ENCODE measurements around the gene KCNK3.
"Not testable (repeated sequence)": the region's sequence is repeated elsewhere in the genome, so short reads cannot be mapped to it uniquely, and the experiment has no call there.

The KCNK3 gene

GRCh38 chr2:26692279-26692896 lies at the start of gene KCNK3:
KCNK3 (plus strand) TSS chr2:26692722; CDS start chr2:26692876, 154 bp downstream.
- no peak for FAIRE-seq
- no peak for DNase-seq (ENCODE audit: extremely low spot score, insufficient read length, low read depth)

- DNase-seq (ENCODE audit: extremely low spot score, insufficient read length, low read depth): no peak
- no peak for FAIRE-seq
Observed at GRCh38 chr2:26644188-26644835, 48.2 kb upstream of the KCNK3 start.

DNA sequence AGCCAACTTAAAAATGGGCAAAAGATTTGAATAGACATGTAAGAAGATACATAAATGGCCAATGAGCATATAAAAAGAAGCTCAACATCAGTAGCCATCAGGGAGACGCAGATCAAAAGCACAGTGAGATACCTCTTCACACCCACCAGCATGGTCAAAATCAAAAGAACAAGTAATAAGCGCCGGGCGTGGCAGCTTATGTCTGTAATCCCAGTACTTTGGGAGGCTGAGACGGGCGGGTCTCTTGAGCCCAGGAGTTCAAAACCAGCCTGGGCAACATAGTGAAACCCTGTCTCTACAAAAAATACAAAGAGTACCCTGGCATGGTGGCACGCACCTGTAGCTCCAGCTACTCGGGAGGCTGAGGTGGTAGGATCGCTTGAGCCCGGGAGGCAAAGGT lies 46.8 kb upstream of the KCNK3 start:
- DNase-seq (ENCODE audit: extremely low spot score, insufficient read length, low read depth): no peak
- no peak for FAIRE-seq

- DNase-seq (ENCODE audit: extremely low spot score, insufficient read length, low read depth) (no peak), FAIRE-seq (no peak)
Observed at GRCh38 chr2:26646986-26647672, 45.4 kb upstream of the KCNK3 start.

GRCh38 chr2:26647981-26648380 lies 44.5 kb upstream of the KCNK3 start:
- no peak for DNase-seq (ENCODE audit: extremely low spot score, insufficient read length, low read depth)
- no peak for FAIRE-seq

DNA sequence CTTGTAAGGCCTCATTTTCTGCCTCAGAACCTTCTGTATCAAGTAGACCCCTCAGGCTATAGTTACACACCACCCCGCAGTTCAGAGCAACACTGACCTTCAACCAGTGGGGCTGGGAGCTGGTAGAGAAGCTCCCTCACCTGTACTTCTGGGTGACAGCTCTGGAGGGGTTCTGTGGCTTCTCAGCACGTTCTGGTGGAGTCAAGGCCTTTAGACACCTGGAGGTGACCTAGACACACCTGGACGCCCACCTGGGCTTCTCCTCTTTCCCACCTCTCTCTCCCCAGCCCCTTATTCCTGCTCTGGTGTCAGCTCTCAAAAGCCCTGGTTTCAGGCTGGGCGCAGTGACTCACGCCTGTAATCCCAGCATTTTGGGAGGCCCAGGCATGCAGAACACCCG lies 44.0 kb upstream of the KCNK3 start:
- no peak for DNase-seq (ENCODE audit: extremely low spot score, insufficient read length, low read depth)
- FAIRE-seq: no peak

- DNase-seq (ENCODE audit: extremely low spot score, insufficient read length, low read depth) (no peak), FAIRE-seq (no peak)
Observed at GRCh38 chr2:26649322-26649721, 43.2 kb upstream of the KCNK3 start.

GRCh38 chr2:26649992-26650712 lies 42.4 kb upstream of the KCNK3 start:
- FAIRE-seq: no peak

GRCh38 chr2:26650713-26651469 lies 41.6 kb upstream of the KCNK3 start:
- DNase-seq (ENCODE audit: extremely low spot score, insufficient read length, low read depth): no peak
- FAIRE-seq: no peak

More at GRCh38 chr2:26649992-26650712, 42.4 kb upstream of the KCNK3 start:
- DNase-seq (ENCODE audit: extremely low spot score, insufficient read length, low read depth): no peak

DNA sequence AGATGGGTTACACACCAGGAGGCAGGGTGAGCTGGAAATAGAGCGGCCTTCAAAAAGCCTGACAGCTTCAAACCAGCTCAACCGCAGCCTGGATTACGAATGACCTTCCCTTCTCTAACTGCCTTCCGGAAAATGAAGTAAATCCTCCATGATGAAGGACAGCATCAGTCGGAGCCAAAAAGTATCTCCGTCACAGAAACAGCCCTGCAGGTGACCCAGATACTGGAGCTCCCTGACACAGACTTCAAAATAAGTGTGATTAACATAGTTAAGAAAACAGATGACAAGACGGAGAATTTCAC lies 41.1 kb upstream of the KCNK3 start:
- no peak for FAIRE-seq
- DNase-seq (ENCODE audit: extremely low spot score, insufficient read length, low read depth): no peak

DNA sequence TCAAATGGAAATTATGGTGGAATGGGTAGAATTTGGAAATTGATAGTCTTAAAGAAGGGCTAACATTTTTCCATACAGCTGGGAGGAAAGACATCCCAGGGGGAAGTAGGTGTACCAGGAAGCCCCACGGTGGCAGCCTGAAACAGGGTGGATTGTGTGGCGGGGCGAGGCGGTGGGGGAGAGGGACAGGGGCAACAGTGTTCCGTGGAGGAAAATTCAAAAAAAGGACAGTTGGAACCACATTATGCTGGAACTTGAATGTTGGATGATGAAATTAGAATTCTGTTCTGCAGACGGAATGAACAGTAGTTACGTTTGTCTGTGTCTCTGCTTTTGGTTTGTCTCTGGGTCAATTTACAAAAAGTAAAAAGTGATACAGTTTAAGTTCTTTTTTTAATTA lies 40.7 kb upstream of the KCNK3 start:
- FAIRE-seq (no peak), DNase-seq (ENCODE audit: extremely low spot score, insufficient read length, low read depth) (no peak)

DNA sequence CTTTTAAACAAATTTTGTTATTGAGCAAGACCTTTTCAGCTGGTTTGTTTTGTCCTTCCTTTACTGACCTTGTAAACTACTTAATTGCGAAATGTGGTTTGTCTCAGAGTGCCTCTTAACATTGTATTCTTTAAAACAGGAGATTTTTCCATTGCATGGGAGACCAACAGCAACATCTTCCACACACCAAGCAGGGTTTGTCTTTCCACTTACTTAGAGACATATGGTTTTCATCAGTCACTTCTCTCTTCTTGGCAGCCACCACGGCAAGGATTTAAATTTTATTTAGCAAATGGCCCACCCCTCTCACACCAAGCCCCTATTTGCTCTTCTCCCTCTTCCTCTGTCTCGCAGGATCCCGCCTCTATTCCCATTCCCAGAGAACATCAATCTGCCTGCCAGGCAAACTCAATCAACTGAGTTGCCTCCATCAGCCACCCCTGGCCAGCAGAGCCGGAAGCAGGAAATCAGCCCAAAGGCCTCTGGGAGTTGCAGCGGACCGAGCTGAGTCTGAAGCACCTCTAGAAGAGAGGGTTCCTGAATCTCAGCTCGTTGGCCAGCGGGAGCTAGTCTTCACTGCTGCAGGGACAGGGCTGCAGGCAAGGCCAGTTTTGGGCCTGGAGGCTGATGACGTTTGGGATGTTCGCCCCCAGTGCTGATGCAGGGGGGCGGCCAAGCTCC lies 40.0 kb upstream of the KCNK3 start:
- DNase-seq (ENCODE audit: extremely low spot score, insufficient read length, low read depth) (no peak), FAIRE-seq (no peak)

- FAIRE-seq (no peak), DNase-seq (ENCODE audit: extremely low spot score, insufficient read length, low read depth) (no peak)
Observed at GRCh38 chr2:26653207-26654060, 39.1 kb upstream of the KCNK3 start.

GRCh38 chr2:26654061-26654340 lies 38.5 kb upstream of the KCNK3 start:
- DNase-seq (ENCODE audit: extremely low spot score, insufficient read length, low read depth): no peak
- FAIRE-seq: no peak

DNA sequence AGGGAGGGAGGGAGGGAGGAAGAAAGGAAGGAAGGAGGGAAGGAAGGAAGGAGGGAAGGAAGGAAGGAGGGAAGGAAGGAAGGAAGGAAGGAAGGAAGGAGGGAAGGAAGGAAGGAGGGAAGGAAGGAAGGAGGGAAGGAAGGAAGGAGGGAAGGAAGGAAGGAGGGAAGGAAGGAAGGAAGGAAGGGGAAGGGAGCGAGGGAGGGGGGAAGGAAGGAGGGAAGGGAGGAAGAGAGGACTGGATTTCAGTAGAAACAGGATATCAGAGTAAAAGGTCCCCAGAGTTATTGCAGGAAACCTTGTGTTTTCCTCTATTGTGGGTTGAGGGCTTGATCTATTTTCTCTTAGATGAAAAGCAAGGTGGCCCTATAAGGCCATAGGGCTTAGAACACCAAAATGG lies 37.4 kb upstream of the KCNK3 start:
- not testable (repeated sequence) for DNase-seq (ENCODE audit: extremely low spot score, insufficient read length, low read depth); FAIRE-seq

DNA sequence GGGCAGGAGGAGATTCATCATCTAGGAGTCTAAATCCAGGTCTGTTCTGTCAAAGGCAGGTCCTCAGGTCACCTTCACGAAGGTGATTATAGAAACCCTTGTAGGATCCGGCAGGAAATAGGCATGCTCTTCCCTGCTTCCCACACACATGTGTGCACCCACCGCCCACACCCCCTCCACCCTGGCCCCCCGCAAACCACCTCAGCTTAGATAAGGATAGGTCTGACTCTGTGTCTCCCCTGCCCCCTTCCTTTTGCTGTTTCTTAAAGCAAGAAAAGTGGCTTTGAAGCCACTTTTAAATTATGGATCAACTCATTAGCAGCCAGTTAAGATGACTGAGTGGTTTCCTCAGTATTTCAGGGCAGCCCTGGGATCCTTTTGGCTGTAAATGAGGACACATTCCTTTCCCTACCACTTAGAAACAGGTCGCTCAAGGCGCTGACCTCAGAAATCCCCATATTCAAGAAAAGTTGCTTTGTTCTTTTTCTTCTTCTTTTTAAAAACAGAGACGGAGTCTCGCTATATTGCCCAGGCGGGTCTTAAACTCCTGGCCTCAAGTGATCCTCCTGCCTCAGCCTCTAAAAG lies 36.8 kb upstream of the KCNK3 start:
- FAIRE-seq: no peak

DNA sequence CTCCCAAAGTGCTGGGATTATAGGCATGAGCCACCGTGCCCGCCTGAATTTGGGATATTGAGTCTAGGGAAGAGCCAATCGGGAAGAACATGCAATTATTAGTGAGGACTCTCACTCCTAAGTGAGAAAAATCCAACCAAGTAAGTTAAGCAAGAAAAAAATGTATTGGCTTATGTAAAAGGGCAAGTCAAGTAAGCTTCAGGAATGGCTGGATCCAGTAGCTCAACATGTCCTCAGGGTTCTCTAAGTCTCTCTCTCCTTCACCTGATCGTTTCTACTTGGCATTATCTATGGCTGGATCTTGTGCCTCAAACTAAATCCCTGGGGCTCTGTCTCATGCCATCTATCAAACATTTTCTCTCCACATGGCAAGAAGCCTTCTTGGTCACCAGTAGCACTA lies 35.3 kb upstream of the KCNK3 start:
- FAIRE-seq: no peak

More for the DNA sequence above, 36.8 kb upstream of the KCNK3 start:
- DNase-seq (ENCODE audit: extremely low spot score, insufficient read length, low read depth): no peak

DNA sequence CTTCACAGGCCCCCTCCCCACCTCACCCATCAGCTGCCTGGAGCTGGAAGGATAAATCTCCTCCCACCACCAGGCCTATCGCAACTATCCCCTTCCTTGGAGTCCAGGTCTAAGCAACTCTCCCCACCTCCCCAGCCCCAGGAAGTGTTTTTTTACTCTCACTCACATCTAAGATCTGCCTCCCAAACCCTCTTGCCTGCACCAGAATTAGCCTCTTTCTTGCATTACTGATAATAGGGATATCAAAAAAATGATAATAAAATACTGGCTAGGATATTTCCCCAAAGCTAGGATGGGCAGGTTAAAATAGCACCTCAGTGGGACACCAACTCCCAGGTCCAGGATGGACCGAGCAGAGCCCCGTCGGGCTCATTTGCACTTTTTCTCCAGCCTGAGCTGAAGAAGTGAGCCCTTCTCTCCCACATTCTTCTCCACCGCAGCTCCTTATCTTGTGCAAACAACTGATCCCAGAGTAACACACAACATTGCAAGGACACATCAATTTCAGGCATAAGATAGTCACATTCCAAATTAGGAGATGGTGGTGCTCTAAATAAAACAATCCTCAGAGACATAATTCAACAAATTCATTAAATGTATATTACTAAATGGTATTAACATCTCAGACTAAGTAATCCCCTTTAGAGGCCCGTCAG lies 33.7 kb upstream of the KCNK3 start:
- no peak for FAIRE-seq
- DNase-seq (ENCODE audit: extremely low spot score, insufficient read length, low read depth): no peak

More for the DNA sequence above, 35.3 kb upstream of the KCNK3 start:
- DNase-seq (ENCODE audit: extremely low spot score, insufficient read length, low read depth): no peak

All from GM18507 (cell line).